HG03139 (cell line): ENCODE data around the gene SDK1.
"Not testable (repeated sequence)": the region's sequence is repeated elsewhere in the genome, so short reads cannot be mapped to it uniquely, and the experiment has no call there.

Source experiments
- ATAC-seq: cut with Tn5 transposase; IDR thresholded peaks from one replicate; pipeline ENCODE4 v1.9.1; 2021; ENCODE audit not compliant: unreplicated experiment

Gene SDK1

DNA sequence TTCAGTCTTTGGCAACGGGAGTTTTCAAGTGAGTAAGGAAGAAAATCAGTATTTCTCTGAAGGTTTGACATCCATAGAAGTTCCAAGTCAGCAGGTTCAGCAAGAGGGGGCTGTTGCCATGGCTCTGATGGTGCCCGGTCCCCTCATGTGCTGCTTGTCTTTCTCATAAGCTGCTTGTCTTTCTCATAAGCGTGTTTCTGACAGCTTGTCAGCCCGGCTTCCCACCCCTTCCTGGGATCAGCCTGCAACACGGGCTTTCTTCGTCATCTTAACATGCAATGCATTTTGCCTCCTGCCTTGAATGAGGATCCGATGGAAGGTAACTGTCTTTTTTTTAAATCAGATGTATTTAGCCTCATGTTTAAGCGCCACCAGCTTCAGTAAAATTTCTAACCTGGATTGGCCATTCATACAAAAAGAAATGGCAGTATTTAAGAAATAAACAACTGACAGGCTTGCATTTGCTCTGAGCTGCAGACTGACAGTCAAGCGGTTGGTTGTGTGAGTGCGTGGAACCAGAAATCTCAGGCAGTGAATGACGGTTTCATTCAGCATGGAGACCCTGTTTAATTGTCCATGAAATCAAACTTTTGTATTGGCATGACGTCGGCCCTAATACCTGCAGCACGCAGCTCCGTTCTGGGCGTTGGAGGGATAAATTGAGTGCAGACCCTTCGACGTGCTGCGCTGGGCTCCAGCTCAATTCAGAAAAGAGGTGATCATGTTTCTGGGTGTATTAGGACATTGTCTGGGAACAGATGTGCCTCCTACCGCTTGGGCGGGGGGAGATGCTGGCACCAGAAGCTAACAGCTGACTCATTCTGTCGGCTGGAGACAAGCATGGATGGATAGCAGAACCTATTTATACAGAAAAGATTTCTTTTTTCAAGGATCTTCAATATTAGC lies 926.3 kb downstream of the SDK1 start:
- ATAC-seq: no peak

GRCh38 chr7:4230352-4230751 lies 929.3 kb downstream of the SDK1 start:
- no peak for ATAC-seq

- no peak for ATAC-seq
Observed at GRCh38 chr7:4233146-4233545, 932.1 kb downstream of the SDK1 start.

DNA sequence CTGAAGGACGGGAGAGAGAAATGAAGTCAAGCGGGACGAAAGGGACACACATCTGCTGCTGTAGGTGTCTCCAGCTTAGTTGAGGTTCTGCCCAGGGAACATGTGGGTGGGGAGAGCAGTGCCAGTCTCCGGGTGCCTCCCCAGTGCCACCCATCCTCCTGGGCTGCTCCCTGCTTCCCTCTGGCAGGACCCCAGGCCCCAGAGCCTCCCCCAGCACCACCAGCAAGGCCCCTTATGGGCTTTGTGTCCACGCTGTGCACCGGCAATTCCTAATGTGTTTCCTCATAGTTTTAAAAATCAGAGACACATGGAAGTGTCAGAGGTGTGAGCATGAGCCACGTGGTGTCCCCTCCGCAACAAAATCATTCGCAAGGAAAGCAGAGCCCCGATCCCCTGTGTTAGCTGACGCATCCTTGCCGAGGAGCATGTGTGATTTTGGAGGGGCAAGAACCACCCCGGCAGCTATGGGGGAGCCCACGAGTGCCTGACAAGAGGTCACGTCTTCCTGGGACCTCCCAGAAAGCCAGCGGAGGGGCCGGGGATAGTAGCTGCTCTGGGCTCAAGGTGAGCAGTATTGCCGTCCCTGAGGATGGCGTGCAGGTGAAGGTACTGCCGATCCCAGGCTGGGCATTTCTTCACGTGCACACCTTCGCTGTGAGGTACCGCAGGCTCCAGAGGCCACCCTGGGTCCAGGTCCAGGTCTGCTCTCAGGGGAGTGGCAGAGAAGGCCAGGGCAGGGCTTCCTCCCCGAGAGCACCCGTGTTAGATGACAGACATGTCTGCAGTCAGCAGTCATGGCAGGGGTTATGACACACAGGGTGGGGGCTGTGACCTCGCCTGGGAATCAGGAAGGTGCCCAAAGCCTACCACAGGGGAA lies 932.8 kb downstream of the SDK1 start:
- ATAC-seq: no peak

DNA sequence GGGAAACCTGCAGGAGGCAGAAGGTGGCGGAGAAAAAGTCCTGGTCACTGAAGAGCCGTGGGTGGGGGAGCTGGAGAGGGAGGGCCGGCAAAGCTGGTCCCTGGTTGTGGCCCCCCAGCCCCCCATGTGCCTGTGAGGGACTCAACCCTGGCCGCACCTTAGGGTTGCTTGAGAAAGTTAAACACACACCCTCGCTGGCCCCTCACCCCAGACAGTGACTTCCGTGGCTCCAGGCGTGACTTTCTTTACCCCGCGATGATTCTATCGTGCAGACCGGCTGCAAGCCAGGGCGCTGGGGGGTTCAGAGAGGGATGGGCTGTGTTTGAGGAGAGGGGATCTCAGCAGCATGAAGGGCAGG lies 933.4 kb downstream of the SDK1 start:
- ATAC-seq: no peak

DNA sequence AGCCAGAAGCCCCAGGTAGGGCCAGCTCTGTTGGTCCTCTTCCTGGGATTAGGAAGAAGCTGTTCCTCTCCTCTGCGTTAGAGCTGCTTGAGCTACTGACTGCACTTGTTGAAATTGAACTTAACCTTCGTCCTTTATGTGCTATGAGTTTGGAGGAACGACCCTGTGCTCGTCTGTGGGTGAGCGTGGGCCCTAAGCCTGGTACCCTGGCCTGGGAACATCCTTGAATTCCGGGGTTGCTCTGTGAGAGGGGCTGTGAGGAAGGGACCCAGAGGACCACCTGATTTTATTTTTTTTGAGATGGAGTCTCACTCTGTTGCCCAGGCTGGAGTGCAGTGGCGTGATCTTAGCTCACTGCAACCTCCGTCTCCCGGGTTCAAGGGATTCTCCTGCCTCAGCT lies 933.8 kb downstream of the SDK1 start:
- no peak for ATAC-seq

GRCh38 chr7:4235596-4235995 lies 934.5 kb downstream of the SDK1 start:
- no peak for ATAC-seq

GRCh38 chr7:4236389-4236788 lies 935.3 kb downstream of the SDK1 start:
- ATAC-seq: no peak

DNA sequence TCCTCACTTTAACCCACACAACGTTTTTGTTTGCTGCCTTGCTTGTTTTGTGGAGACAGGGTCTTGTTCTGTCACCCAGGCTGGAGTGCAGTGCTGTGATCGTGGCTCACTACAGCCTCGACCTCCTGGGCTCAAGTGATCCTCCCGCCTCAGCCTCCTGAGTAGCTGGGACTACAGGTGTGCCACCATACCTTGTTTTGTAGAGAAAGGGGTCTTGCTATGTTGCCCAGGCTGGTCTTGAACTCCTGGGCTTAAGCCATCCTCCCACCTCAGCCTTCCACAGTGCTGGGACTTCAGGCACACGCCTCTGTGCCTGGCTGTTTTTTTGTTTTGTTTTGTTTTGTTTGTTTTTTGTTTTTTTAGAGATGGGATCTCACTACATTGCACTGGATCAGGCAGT lies 935.8 kb downstream of the SDK1 start:
- ATAC-seq: not testable (repeated sequence)

- ATAC-seq: no peak
Observed at GRCh38 chr7:4237296-4238235, 936.5 kb downstream of the SDK1 start.

GRCh38 chr7:4238861-4239260 lies 937.8 kb downstream of the SDK1 start:
- no peak for ATAC-seq

- no peak for ATAC-seq
Observed at GRCh38 chr7:4240042-4240441, 939.0 kb downstream of the SDK1 start.

- ATAC-seq: no peak
Observed at GRCh38 chr7:4240520-4241303, 939.7 kb downstream of the SDK1 start.

DNA sequence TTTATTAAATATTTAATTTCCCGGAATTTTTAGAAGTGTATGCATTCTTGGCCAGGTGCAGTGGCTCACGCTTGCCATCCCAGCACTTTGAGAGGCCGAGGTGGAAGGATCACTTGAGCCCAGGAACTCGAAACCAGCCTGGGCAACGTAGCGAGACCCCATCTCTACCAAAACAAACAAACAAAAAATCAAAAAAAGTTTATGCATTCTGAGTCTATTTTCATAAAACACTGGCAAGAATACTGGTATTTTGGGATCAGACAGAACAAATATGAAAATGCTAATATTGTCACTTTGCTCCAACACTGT lies 940.2 kb downstream of the SDK1 start:
- ATAC-seq: no peak

GRCh38 chr7:4241791-4242190 lies 940.7 kb downstream of the SDK1 start:
- ATAC-seq: no peak

- ATAC-seq: no peak
Observed at GRCh38 chr7:4242706-4243105, 941.7 kb downstream of the SDK1 start.

- ATAC-seq: no peak
Observed at GRCh38 chr7:4244041-4244440, 943.0 kb downstream of the SDK1 start.

DNA sequence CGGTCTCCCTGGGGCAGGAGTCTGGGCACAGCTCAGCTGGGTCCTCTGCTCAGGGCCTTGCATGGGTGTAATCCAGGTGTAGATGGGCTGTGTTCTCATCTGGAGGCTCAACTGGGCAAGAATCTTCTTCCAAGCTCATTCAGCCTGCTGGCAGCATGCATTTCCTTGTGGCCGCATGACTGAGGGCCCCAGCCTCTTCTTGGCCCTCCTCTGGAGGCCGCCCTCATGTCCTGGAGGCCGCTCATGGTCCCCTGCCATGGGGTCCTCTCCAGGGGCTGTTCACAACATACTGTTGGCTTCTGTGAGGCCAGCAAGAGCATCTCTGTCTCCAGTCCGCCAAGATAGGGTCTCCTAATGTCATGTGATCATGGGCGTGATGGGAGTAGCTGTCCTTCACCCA lies 943.6 kb downstream of the SDK1 start:
- no peak for ATAC-seq

DNA sequence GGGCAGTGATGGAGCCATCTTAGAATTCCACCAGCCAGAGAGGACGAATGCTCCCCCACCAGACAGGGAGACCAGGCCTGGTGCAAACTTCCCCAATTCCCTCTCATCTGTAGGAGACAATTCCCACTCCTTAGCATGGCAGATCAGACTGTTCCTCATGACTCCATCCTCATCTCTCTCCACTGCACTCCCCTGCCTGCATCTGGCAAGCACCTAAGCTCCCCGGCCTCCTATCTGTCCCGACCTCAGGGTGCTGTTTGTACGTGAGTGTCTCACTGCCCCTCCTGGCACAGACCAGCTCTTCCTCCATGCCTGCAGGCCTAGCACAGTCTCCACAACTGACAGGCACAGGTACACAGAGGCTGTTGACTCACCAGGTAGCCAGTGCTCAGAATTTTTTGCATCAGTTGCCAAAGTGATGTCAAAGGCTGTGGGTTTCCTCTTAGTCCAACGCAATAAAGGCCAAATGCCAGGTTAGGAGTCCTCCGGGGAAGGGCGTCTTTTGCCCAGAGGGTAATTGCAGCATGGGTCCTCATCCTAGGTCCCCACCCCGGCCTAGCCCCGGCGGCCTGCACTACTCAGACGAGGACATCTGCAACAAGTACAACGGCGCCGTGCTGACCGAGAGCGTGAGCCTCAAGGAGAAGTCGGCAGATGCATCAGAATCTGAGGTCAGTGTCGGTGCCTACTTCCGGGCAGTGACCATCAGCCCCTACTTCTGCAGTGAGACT lies 944.2 kb downstream of the SDK1 start:
- ATAC-seq: no peak
